Measurements from ENCODE around the gene SLC25A51.
A peak's percentile ranks its signal among the peaks of the same experiment; 100 is the strongest.
"Not testable (repeated sequence)": the region's sequence is repeated elsewhere in the genome, so short reads cannot be mapped to it uniquely, and the experiment has no call there.

SLC25A51 gene

DNA sequence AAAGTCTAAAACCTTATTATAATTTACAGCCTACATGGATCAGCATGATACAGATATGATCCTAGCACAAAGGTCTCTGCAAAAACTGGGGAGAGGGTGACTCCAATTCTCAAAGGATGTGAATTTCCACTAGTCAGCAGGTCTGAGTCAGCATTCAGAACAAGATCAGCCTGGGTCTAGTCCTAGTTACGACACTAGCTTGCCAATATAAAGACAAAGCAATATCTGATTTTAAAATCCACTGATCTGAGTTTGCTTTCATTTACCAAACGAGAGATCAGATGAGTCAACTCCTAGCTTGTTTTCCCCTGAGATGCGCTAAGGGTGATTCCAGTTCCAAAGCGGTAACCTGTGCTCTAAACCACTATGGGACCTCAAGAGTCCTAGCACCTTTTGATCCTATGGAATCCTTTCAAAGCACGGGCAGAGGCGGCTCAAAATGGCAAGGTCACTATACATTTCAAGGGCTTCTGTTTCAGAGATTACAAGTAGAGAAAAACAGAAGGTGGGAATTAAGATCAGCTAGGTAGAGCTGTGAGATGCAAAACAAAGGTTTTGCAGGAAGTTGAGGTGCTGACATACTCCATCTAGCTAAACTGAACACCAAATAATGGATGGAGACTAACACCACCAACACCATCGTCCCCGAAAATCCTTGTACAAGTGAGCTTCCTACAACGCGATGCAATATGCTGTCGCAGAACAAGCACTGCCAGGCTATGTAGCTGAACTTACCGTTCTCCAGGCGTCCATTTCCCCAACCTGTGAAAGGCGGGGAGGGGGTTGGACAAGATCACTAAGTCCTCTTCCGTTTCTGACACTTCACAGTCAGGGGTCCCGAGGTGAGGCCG lies 906 bp downstream of the SLC25A51 start:
- peak; percentile 12 for DNase-seq (ENCODE audit: low spot score)

DNA sequence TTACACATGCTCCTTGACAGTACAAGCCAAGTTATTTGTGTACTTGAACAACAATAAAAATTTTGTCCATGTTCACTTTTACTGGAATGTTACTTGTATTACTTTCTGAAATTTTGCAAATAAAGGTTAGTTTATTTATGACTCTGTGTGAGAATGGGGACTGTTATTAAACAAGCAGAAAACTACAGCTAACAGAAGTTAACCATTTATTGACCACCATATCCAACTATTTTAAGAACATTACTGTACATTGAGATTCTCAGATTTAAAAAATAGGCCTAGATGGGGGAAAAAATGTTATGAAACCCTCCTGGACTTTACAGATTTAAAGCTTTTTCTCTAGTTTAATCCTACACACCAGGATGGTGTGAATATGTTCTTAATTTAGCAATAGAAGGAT lies 1.8 kb downstream of the SLC25A51 start:
- no peak for DNase-seq (ENCODE audit: low spot score)

DNA sequence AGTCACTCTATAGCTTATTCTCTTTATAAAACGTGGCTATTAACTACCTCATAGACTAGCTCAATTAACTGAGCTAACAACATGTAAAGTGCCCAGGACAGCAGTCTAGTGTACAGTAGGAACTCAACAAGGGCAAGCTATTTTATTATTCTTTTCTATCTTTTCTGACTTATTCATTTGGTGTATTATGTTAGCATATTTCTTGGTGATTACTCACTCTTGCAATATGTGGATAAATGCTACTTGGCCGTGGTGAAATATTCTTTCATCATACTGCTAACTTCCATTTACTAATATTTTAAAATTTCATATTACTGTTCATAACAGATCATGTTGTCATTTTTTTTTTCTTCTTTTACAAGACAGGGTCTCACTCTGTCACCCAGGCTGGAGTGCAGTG lies 4.9 kb downstream of the SLC25A51 start:
- DNase-seq (ENCODE audit: low spot score), result no peak

DNA sequence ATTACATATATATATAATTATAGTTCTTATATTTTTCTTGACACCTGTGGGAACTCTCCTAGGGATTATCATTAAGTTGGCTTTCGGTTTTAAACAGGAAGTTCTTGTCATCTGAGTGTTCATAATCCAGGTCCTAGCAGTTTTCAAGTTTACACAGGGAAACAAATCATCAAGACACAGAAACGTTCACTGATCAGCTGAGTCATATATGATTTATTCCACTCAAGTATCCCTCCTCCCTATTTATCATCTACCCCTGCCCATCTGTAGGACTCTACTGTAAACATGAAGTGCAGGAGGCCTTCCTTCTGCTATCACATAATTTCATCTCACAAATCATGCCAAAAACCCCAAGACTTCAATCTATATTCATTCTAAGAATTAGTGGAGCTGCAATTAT lies 6.3 kb downstream of the SLC25A51 start:
- no peak for DNase-seq (ENCODE audit: low spot score)

DNA sequence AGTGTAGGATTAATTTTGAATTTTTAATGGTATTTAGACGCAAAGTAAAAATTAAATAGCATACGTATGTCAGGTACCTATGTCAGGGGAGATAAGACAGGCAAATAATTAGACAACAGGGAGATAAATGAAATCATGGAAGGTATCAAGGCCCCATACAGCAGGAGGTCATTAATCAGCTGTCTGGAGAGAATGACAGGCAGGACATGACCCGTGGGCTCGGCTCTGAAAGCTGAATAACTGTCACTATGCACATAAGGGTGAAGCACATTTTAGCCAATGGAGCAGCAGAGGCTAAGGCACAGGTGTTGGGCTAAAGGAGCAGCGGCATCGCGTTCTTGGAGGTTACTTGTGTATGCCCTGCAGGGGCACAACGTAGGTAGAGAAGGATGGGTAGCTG lies 11.9 kb downstream of the SLC25A51 start:
- DNase-seq (ENCODE audit: low spot score), result no peak

DNA sequence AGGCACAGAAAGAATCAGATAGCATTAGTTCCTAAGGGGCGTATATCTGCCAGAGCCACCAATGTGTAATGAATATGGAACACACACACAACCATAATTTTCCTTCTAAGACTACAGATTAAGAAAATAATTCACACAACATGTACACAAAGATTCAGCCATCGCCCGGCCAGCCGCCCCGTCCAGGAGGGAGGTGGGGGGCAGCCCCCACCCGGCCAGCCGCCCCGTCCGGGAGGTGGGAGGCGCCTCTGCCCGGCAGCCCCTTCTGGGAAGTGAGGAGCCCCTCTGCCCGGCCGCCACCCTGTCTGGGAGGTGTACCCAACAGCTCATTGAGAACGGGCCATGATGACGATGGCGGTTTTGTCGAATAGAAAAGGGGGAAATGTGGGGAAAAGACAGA lies 12.9 kb downstream of the SLC25A51 start:
- not testable (repeated sequence) for DNase-seq (ENCODE audit: low spot score)

DNA sequence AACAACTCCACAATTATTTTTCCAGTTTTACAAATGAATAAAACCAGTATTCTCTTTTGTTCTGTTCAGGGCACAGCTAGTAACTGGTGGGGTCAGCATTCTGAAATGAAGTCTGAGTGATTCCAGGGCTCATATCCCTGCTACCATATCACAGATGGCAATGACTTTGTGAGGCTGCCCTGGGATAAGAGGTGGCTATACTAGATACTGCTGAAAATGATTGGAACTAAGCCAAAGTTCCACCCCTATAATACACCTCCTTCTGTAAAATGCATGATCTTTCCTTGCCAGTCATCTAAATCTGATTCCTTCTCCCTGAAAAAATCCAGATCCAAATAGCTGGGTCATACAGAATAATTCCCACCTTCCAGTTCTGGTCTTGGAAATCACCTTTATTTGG lies 14.4 kb downstream of the SLC25A51 start:
- DNase-seq (ENCODE audit: low spot score), result no peak

DNA sequence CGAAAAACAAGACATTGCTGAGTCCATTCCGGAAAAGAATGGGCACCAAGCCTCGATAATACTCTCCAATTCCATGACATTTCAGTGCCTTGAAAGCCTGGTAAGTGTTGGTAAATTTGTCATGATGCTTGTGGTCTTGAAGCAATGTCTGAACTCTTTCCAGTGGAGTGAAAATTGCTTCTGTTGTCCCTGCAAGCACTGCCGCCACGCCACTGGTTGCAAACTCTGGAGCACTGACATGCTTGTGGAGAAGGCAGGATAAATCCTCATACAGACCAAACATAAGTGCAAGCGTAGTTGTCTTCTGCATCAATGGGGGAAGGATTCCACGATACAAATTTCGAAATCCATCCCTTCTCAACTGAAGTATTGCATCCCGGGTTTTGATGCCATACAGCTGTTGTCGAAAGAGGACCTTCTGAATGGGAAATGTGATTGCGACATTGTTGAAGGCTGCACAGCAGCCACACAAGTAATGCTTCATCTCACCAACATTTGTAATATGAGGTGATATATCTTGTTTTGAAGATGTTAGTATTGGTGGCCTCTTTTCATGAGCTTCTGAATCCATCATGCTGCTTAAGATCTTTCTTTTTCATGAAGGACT lies 15.8 kb downstream of the SLC25A51 start:
- DNase-seq (ENCODE audit: low spot score), result not testable (repeated sequence)

DNA sequence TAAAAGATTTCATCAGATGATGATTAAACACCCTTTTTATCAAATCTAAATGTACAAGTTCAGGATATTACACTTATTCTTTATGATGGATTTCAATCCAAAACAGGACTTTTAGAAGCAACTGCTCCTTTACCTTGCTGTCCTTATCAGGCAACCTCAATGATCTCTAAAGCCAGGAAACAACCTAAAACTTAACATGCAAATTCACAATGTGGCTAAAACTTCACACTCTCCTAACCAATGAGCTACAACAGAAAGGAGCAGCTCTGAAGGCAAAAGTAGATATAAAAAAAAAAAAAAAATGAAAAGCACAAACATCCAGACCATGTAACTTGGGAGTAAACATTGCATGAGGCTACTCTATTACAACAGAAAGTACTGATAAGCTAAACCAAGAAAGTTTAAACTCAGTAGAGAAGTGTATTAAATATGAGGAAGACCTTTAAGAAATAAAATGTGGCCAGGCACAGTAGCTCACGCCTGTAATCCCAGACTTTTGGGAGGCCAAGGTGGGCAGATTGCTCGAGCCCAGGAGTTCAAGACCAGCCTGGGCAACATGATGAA lies 22.9 kb downstream of the SLC25A51 start:
- DNase-seq (ENCODE audit: low spot score), result no peak

DNA sequence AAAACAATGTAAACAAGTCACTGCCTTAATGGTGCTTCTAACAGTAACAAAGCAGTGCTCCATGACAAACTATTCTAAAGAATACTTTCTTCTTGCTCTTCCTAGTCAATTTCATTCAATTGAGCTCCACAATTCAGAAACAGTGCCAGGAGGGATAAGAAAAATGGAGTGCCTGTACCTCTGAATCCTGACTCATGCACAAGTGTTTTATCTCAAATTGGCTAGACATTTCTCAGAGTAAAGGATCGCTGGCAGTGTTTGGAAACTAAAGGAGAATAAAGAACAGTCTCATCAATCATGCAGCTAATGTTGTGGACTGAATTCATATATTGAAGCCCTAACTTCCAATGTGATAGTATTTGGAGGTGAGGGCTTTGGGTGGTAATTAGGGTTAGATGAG lies 27.6 kb downstream of the SLC25A51 start:
- no peak for DNase-seq (ENCODE audit: low spot score)

DNA sequence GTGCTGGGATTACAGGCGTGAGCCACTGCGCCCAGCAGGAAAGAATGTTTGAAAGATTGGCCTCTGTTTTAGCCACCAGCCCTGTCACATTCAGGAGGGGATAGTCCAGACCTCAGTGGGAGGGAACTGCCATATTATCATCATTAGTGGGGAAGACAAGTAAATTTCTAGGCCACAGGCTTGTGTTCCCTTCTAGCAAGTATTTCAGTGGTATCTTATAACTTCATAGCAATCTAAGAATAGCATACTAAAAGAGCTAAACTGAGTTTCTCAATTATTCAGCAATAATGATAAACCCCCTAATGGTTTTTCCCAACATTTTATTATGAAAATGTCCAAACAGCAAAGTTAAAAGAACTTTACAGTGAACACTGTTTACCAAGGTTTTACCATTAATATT lies 30.0 kb downstream of the SLC25A51 start:
- DNase-seq (ENCODE audit: low spot score), result no peak

DNA sequence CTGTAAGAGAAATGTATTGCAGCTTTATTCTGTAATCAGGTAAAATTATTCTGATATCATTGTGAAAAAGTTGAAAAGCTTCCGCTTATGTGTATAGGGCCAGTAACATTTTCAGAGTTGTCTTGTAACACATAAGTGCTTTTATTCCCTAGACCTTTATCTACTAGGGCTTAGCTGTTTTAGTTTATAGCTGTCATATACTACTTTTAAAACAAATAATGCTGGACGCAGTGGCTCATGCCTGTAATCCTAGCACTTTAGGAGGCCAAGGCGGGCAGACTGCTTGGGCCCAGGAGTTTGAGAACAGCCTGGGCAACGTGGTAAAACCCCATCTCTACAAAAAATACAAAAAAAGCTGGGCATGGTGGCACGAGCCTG lies 33.1 kb downstream of the SLC25A51 start:
- DNase-seq (ENCODE audit: low spot score), result no peak

DNA sequence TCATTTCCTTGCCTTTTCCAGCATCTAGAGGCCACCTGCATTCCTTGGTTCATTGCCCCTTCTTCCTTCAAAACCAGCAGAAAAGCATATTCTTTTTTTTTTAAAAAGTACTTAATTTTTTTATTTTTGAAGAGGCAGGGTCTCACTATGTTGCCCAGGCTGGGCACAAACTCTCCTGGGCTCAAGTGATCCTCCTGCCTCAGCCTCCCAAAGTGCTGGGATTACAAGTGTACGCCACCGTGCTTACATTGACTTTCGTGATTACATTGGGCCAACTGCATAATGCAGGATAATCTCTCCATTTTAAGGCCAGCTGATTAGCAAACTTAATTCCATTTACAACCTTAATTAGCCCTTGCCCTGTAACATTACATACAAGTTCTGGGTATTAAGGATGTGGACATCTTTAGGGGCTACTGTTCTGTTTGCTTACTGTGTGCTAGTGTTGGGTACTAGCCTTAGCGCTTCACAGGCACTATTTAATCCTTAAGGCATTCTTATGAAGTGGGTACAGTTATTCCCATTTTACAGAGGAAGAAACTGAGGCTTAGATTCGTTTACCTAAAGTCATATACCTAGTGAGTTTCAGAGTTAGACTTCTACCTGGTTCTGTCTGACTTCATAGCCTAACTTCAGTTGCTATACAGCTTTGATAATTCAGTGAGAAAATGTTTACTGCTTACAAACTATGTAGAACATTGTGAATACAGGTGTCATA lies 33.7 kb downstream of the SLC25A51 start:
- no peak for DNase-seq (ENCODE audit: low spot score)

DNA sequence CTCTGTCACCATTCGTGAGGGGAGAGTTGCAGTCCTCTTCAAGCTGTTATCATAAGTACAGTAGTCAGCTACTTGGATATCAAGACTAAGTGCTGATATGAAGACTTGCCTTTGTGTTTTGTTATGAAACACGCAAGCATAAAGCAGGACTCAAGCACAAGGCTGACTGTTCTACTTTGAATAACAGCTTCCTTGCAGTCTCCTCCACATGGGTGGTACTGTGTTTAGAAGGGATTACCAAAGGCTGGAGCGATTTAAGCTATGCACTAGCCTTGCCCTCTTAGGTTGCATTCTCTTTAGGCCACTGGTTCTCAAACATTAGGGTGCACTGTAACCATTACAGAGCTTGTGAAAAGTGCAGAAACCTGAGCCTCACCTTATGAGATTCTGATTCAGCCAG lies 41.4 kb downstream of the SLC25A51 start:
- no peak for DNase-seq (ENCODE audit: low spot score)

DNA sequence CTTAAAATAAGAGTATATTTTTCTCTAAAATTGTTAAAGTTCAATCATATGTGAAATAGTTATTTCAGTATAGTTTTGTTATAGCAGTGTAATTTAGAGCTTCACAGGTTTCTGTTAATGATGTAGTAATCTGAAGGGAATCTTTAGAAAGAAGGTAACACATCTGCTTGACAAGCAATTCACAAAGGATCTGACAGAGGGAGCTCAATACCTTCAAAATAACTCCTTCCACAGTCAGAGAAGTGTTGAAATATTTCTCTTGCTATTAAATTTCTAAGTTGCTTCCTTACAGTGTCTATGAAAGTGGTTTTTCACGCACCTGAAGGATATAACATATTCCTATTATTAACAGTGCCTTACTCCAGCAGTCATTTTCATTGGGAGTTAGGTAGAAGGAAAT lies 44.9 kb downstream of the SLC25A51 start:
- DNase-seq (ENCODE audit: low spot score), result no peak

DNA sequence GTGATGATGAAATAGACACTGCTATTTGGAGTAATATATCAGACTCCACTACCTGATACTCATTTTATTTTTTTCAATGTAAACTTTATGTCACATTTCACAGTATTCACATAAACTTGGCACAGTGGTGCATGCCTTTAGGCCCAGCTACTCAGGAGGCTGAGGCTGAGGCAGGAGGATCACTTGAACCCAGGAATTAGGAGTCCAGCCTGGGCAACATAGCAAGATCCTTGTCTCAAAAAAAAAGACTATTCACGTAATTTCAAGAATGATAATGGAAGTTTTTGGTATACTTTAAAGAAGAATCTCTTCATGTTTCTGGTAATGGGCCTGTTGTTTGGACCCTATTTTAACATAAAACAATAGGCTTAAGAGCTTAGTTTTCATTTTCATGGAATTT lies 47.4 kb downstream of the SLC25A51 start:
- no peak for DNase-seq (ENCODE audit: low spot score)

DNA sequence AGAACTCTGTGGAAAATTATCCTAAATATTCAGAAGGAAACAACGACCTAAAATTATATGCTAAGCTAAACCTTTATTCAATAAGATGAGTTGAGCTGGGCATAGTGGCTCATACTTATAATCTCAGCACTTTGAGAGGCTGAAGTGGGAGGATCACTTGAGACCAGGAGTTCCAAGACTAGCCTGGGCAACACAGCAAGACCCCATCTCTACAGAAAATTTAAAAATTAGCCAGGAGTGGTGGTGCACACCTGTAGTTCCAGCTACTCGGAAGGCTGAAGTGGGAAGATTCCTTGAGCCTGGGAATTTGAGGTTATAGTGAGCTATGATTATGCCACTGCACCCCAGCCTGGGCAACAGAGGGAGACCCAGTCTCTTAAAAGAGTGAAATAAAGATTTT lies 51.7 kb downstream of the SLC25A51 start:
- no peak for DNase-seq (ENCODE audit: low spot score)

DNA sequence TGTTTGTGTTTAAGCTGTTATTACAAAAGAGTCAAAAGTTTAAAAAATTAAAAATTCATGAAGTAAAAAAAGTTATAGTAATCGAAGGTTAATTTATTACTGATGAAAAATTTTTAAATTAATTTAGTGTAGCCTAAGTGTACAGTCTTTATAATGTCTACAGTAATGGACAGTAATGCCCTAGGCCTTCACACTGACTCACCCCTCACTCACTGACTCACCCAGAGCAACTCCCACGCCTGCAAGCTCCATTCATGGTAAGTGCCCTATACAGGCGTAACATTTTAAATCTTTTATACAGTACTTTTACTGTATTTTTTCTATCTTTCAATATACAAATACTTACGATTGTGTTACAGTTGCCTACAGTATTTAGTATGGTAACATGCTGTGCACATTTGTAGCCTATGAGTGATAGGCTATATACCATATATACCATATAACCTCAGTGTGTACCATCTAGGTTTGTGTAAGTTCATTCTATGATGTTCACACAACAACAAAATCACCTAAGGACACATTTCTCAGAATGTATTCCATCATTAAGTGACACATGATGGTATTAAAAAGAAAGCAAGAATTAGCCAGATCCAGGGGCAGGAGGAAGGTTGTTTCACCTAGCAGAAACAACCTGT lies 63.2 kb downstream of the SLC25A51 start:
- DNase-seq (ENCODE audit: low spot score), result no peak

DNA sequence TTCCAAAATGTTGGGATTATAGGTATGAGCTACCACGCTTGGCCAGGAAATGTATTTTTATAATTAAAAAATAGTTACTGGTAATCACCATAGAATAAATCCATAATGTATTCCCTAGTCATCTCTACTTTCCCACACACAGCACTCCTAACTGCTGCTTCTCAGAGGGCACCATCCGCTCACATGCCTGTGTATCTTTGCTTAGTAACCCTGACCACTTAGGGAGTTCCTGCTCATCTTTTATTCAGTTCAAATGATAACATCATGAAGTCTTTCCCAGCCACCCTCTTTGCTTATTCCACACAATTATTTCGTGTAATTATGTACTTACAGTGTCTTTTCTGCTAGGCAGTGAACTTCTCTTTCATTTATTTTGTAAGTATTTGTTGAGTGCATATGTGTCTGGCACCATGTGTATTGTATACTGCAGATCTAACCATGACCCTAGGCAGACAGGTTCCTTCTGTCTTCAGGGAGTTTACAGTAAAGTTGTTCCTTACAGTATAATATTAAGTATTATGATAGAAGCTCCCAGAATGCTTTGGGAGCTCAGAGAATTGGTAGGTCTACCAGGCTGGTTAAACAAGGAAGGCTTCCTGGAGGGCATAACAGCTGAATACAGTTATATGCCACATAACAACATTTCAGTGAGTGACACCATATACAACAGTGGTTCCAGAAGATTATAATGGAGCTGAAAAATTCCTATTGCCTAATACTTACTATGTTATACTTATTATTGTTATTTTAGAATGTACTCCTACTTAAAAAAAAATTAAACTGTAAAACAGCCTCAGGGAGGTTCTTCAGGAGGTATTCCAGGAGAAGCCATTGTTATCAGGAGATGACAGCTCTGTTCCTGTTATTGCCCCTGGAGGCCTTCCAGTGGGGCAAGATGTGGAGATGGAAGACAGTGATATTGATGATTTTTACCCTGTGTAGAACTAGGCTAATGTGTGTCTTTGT lies 64.1 kb downstream of the SLC25A51 start:
- DNase-seq (ENCODE audit: low spot score), result no peak

All from CD4-positive, alpha-beta T cell treated with Interleukin-15 for 4 hours (primary cell).